ENCODE results near the gene TBC1D17. TPM values are rescaled to one million over a fixed set of nuclear protein-coding genes. Genes with fewer than 3 reads are reported as not detected.

Gene TBC1D17
- total and polyA plus RNA-seq, 2 of the 13 experiments (the other 11 are each of a cell fraction or from before 2014, with no cell fraction given): 9.7 to 16.9 TPM

DNA sequence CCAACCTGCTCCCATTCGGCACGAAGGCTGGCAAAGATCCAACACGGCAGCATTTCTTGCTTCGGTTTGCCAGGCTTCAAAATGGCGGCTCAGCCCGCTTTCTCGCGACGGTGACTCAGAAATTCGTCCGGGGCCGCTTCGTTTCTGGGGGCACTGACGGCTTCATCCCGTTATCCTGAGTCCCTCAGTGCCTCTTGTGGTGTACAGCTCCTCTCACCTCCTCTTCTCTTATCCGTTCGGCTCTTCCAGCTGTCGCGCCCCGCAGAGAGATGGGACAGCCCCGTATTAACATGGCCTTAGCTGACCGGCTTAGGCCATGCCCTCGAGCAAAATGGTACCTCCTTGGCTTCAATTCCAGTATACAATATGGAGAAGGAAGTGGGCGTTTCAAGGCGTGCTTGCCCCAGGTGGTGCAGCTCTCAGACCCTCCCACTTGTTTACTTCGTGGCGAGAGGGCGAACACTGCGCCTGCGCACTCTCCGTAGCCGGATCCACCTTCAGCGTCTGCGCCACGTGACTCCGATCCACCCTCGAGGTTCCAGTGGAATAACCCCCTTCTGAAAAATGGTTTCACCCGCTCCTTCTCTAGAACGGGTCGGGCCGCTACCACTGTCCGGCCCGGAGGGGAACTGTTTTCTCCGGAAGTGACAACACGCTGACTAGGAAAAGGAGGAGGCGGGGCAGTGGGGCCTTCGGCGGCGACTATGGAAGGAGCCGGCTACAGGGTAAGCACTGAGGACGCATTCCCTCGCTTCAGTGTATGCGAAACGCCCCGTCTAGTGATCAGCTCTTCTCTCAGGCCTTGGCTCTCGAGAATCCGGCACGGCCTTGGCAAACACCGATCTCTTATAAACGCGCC is at the start of gene TBC1D17, which contains the start of gene AKT1S1 (continued):
- TF ChIP-seq, protein P1, sequence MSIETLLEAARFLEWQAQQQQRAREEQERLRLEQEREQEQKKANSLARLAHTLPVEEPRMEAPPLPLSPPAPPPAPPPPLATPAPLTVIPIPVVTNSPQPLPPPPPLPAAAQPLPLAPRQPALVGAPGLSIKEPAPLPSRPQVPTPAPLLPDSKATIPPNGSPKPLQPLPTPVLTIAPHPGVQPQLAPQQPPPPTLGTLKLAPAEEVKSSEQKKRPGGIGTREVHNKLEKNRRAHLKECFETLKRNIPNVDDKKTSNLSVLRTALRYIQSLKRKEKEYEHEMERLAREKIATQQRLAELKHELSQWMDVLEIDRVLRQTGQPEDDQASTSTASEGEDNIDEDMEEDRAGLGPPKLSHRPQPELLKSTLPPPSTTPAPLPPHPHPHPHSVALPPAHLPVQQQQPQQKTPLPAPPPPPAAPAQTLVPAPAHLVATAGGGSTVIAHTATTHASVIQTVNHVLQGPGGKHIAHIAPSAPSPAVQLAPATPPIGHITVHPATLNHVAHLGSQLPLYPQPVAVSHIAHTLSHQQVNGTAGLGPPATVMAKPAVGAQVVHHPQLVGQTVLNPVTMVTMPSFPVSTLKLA (IDR thresholded peaks at IDR 0.05): peak; percentile 96
- TF ChIP-seq, protein P2, sequence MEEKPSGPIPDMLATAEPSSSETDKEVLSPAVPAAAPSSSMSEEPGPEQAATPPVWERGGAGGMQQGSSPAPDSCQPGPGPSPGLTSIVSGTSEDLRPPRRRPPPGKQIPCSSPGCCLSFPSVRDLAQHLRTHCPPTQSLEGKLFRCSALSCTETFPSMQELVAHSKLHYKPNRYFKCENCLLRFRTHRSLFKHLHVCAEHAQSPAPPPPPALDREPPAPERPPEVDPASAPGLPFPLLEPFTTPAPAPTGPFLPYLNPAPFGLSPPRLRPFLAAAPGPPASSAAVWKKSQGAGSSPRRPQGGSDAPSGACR (CRISPR knock-in tag; IDR thresholded peaks at IDR 0.05): no peak; the same call in 1 of the 2 replicates
- TF ChIP-seq PHF21A (CRISPR knock-in tag; IDR thresholded peaks at IDR 0.05) (peak; percentile 9; the same call in 1 of the 2 replicates), BCL6 (CRISPR knock-in tag; IDR thresholded peaks at IDR 0.05) (peak; percentile 42; the same call in 1 of the 2 replicates), MEF2D (CRISPR knock-in tag; IDR thresholded peaks at IDR 0.05) (peak; percentile 45; the same call in 1 of the 2 replicates), ZNF569 (CRISPR knock-in tag; IDR thresholded peaks at IDR 0.05; ENCODE audit: borderline replicate concordance) (peak; percentile 39; the same call in 1 of the 2 replicates), THYN1 (CRISPR knock-in tag; IDR thresholded peaks at IDR 0.05; ENCODE audit: borderline replicate concordance, low read depth) (no peak), EP300 (IDR thresholded peaks at IDR 0.05; ENCODE audit: low read depth in 2 of 2, low read length in 2 of 2) (no peak; a peak in 1 of 4 replicates), EP300 (CRISPR knock-in tag; IDR thresholded peaks at IDR 0.05; ENCODE audit: borderline replicate concordance) (no peak), PITX1 (CRISPR knock-in tag; IDR thresholded peaks at IDR 0.05) (no peak; the same call in 1 of the 2 replicates), EHMT2 (IDR thresholded peaks at IDR 0.05; ENCODE audit: borderline replicate concordance, low read depth, low read length) (no peak), MAFF (IDR thresholded peaks at IDR 0.05; ENCODE audit: low read depth, low read length) (no peak)
- TF ChIP-seq, protein P3, sequence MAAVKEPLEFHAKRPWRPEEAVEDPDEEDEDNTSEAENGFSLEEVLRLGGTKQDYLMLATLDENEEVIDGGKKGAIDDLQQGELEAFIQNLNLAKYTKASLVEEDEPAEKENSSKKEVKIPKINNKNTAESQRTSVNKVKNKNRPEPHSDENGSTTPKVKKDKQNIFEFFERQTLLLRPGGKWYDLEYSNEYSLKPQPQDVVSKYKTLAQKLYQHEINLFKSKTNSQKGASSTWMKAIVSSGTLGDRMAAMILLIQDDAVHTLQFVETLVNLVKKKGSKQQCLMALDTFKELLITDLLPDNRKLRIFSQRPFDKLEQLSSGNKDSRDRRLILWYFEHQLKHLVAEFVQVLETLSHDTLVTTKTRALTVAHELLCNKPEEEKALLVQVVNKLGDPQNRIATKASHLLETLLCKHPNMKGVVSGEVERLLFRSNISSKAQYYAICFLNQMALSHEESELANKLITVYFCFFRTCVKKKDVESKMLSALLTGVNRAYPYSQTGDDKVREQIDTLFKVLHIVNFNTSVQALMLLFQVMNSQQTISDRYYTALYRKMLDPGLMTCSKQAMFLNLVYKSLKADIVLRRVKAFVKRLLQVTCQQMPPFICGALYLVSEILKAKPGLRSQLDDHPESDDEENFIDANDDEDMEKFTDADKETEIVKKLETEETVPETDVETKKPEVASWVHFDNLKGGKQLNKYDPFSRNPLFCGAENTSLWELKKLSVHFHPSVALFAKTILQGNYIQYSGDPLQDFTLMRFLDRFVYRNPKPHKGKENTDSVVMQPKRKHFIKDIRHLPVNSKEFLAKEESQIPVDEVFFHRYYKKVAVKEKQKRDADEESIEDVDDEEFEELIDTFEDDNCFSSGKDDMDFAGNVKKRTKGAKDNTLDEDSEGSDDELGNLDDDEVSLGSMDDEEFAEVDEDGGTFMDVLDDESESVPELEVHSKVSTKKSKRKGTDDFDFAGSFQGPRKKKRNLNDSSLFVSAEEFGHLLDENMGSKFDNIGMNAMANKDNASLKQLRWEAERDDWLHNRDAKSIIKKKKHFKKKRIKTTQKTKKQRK (IDR thresholded peaks at IDR 0.05; ENCODE audit: low read length): no peak
- TF ChIP-seq, protein P4, sequence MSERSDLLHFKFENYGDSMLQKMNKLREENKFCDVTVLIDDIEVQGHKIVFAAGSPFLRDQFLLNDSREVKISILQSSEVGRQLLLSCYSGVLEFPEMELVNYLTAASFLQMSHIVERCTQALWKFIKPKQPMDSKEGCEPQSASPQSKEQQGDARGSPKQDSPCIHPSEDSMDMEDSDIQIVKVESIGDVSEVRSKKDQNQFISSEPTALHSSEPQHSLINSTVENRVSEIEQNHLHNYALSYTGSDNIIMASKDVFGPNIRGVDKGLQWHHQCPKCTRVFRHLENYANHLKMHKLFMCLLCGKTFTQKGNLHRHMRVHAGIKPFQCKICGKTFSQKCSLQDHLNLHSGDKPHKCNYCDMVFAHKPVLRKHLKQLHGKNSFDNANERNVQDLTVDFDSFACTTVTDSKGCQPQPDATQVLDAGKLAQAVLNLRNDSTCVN (CRISPR knock-in tag; IDR thresholded peaks at IDR 0.05; ENCODE audit: borderline replicate concordance): no peak
- TF ChIP-seq, protein P5, sequence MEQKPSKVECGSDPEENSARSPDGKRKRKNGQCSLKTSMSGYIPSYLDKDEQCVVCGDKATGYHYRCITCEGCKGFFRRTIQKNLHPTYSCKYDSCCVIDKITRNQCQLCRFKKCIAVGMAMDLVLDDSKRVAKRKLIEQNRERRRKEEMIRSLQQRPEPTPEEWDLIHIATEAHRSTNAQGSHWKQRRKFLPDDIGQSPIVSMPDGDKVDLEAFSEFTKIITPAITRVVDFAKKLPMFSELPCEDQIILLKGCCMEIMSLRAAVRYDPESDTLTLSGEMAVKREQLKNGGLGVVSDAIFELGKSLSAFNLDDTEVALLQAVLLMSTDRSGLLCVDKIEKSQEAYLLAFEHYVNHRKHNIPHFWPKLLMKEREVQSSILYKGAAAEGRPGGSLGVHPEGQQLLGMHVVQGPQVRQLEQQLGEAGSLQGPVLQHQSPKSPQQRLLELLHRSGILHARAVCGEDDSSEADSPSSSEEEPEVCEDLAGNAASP (CRISPR knock-in tag; IDR thresholded peaks at IDR 0.05; ENCODE audit: borderline replicate concordance): peak; percentile 84
- TF ChIP-seq, protein P6, sequence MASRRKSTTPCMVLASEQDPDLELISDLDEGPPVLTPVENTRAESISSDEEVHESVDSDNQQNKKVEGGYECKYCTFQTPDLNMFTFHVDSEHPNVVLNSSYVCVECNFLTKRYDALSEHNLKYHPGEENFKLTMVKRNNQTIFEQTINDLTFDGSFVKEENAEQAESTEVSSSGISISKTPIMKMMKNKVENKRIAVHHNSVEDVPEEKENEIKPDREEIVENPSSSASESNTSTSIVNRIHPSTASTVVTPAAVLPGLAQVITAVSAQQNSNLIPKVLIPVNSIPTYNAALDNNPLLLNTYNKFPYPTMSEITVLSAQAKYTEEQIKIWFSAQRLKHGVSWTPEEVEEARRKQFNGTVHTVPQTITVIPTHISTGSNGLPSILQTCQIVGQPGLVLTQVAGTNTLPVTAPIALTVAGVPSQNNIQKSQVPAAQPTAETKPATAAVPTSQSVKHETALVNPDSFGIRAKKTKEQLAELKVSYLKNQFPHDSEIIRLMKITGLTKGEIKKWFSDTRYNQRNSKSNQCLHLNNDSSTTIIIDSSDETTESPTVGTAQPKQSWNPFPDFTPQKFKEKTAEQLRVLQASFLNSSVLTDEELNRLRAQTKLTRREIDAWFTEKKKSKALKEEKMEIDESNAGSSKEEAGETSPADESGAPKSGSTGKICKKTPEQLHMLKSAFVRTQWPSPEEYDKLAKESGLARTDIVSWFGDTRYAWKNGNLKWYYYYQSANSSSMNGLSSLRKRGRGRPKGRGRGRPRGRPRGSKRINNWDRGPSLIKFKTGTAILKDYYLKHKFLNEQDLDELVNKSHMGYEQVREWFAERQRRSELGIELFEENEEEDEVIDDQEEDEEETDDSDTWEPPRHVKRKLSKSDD (CRISPR knock-in tag; IDR thresholded peaks at IDR 0.05; ENCODE audit: low read depth): peak; percentile 99
